GM10266 (cell line): ENCODE data around the gene MGRN1.

Source experiments
- DNase-seq: peaks from one replicate; pipeline ENCODE4 v3.0.0; 2012; ENCODE audit errors: extremely low spot score
- CTCF ChIP-seq: IDR thresholded peaks from 2 replicates; pipeline ENCODE4 v1.5.1; 2012; ENCODE audit warnings: mild to moderate bottlenecking, low read depth; ENCODE audit not compliant: control insufficient read depth, insufficient read depth; ENCODE audit errors: missing control alignments

MGRN1 gene

GRCh38 chr16:4594433-4595410 is 29.9 kb upstream of the MGRN1 start:
- no peak for TF ChIP-seq CTCF
- no peak for DNase-seq

GRCh38 chr16:4597174-4597573 is 27.5 kb upstream of the MGRN1 start:
- TF ChIP-seq CTCF: no peak
- no peak for DNase-seq

DNA sequence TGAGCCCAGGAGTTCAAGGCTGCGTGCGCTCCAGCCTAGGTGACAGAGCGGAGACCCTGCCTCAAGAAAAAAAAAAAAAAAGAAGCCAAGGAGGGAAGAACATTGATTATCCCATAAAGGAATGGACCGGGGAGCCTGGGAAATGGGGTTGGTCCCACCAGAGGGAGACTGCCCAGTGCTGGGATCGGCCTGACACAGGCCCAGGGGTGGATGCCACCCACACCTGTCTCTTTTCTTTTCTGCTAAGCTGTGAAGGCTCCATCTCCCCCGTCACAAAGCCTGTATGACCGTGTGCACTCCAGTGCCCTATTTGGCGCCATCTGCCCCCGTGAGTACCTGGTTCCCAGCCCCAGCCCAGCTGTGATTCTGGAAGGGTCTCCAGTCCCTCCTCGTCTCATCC is 25.6 kb upstream of the MGRN1 start:
- TF ChIP-seq CTCF: no peak

GRCh38 chr16:4599545-4599944 is 25.1 kb upstream of the MGRN1 start:
- no peak for DNase-seq
- TF ChIP-seq CTCF: no peak

More for the DNA sequence above, 25.6 kb upstream of the MGRN1 start:
- no peak for DNase-seq

DNA sequence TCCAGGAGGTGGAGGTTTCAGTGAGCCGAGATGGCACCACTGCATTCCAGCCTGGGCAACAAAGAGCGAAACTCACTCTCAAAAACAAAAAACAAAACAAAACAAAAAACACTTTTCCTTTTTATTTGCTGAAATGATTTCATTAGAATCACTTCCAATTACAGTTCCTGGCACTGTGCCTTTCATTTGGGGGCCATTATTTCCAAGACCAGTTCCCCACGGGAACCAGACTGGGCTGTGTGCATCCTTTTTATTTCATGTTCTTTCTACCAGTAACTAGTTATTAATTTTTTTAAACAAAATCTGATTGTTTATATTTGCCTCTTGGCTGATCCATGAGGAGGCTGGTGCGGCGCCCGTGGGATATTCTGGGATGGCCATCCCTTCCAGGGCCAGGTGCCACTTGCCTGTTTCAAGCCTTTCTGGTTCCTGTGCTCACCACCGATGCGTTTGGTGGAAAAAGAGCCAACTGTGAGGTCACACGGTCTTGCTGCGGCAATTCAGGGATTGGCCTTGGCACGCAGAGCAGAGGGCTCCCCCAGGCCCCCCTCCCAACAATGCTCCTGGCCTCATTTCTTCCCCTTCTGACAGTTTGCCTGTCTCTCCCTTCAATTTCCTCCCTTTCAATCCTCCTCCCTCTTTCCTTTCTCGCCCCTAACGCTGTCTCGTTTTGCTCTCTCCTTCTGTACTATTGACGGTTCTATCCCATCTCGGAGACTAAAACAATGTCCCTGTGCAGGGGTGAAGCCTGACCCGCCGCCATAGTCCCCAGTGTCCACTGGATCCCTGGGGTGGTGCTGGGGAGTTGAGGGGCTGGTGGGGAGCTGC is 23.4 kb upstream of the MGRN1 start:
- TF ChIP-seq CTCF: no peak
- no peak for DNase-seq

DNA sequence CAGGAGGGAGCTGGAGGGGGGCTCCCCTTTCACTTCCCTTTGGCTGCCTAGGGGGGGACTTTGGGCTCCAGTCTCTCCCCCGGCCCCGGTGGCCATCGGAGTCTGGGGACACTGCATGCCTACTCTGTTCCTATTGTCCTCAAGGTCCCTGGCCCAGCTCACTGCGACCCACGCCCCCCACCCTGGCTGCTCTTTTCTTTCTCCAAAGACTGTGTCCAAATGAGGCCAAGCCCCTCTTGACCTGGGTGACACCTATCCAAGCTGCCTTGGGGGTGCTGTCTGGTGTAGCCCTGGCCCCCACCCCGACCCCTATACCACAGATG is 22.8 kb upstream of the MGRN1 start:
- no peak for TF ChIP-seq CTCF
- DNase-seq: no peak

DNA sequence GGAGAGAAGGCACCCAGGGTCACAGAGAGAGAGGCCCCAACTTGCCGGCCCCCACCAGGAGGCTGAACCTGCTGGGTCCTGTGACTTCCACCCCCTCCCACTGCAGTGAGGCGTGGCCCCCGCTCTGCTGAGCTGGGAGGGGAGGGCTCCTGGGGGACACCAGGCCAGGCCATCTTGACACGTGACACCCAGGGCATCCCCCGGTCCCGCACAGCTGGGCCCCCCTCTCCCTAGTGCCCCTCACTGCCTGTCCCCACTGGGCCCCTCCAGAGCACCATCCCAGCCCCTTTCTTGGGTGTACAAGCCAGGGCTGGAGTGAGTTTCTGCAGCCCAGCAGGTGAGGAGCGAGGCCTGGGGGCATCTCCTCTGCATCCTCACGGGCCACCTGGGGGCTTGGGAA is 22.3 kb upstream of the MGRN1 start:
- no peak for DNase-seq
- TF ChIP-seq CTCF: no peak
